IPS-18a (cell line): ENCODE results near the gene TMEM258.

Experiments used
- H3K27ac ChIP-seq: one replicate; pipeline ENCODE4 v1.5.1; 2013; ENCODE audit warnings: low read length
- H3K27me3 ChIP-seq: one replicate; pipeline ENCODE4 v1.6.1; 2013; ENCODE audit warnings: mild to moderate bottlenecking, low read length; ENCODE audit not compliant: control insufficient read depth, insufficient read depth
- H3K36me3 ChIP-seq: one replicate; pipeline ENCODE4 v1.6.1; 2013; ENCODE audit warnings: low read depth, low read length; ENCODE audit not compliant: control insufficient read depth
- H3K4me1 ChIP-seq: one replicate; pipeline ENCODE4 v1.6.1; 2013; ENCODE audit warnings: low read depth, low read length; ENCODE audit not compliant: control insufficient read depth
- H3K4me3 ChIP-seq: one replicate; pipeline ENCODE4 v1.5.1; 2013; ENCODE audit warnings: low read length
- H3K9ac ChIP-seq: one replicate; pipeline ENCODE4 v1.6.1; 2013; ENCODE audit warnings: mild to moderate bottlenecking, low read length, moderate library complexity
- H3K9me3 ChIP-seq: one replicate; pipeline ENCODE4 v1.6.1; 2013; ENCODE audit warnings: low read depth, low read length; ENCODE audit not compliant: control insufficient read depth

TMEM258 gene

GRCh38 chr11:61817471-61818202, 25.2 kb upstream of the TMEM258 start:
- Histone ChIP-seq H3K9ac (peak overlapping the region; percentile 96), H3K9me3 (no peaks in the 10 kb centered on the region), H3K4me3 (peak overlapping the region; percentile 93), H3K27me3 (no peaks in the 10 kb centered on the region), H3K27ac (peak overlapping the region; percentile 54), H3K36me3 (peaks cover 13% of the 10 kb centered on the region), H3K4me1 (peaks cover 15% of the 10 kb centered on the region)

- Histone ChIP-seq H3K4me1 (peaks cover 15% of the 10 kb centered on the region), H3K9ac (peak within 1 kb of the TSS; percentile 96), H3K27me3 (no peaks in the 10 kb centered on the region), H3K4me3 (peak within 1 kb of the TSS; percentile 93), H3K9me3 (no peaks in the 10 kb centered on the region), H3K36me3 (peaks cover 20% of the 10 kb centered on the region), H3K27ac (peak within 1 kb of the TSS; percentile 89)
These were observed 24.5 kb upstream of the TMEM258 start, which contains the start of gene FADS1 for GRCh38 chr11:61816736-61817455. FADS1 (minus strand) TSS chr11:61817003; CDS start chr11:61816929, 74 bp downstream.

GRCh38 chr11:61815790-61816735, 23.7 kb upstream of the TMEM258 start:
- Histone ChIP-seq H3K27ac (peak overlapping the region; percentile 89), H3K4me1 (peaks cover 15% of the 10 kb centered on the region), H3K9me3 (no peaks in the 10 kb centered on the region), H3K9ac (peak overlapping the region; percentile 96), H3K27me3 (no peaks in the 10 kb centered on the region), H3K4me3 (peak overlapping the region; percentile 93), H3K36me3 (peaks cover 23% of the 10 kb centered on the region)

GRCh38 chr11:61814958-61815789, 22.8 kb upstream of the TMEM258 start:
- Histone ChIP-seq H3K27ac (peak overlapping the region; percentile 94), H3K36me3 (peaks cover 32% of the 10 kb centered on the region)

GRCh38 chr11:61814247-61814957, 22.0 kb upstream of the TMEM258 start:
- peak overlapping the region; percentile 75 for H3K9ac ChIP-seq
- H3K36me3 ChIP-seq, result peaks cover 39% of the 10 kb centered on the region
- peaks cover 15% of the 10 kb centered on the region for H3K4me1 ChIP-seq
- peak overlapping the region; percentile 93 for H3K4me3 ChIP-seq
- H3K27me3 ChIP-seq, result no peaks in the 10 kb centered on the region
- peak overlapping the region; percentile 94 for H3K27ac ChIP-seq
- H3K9me3 ChIP-seq, result no peaks in the 10 kb centered on the region

More at GRCh38 chr11:61814958-61815789, 22.8 kb upstream of the TMEM258 start:
- Histone ChIP-seq H3K9me3 (no peaks in the 10 kb centered on the region), H3K9ac (peak overlapping the region; percentile 96), H3K4me1 (peaks cover 15% of the 10 kb centered on the region), H3K4me3 (peak overlapping the region; percentile 93), H3K27me3 (no peaks in the 10 kb centered on the region)

GRCh38 chr11:61812736-61813411, 20.5 kb upstream of the TMEM258 start:
- no peak overlapping the region for H3K4me3 ChIP-seq
- no peaks in the 10 kb centered on the region for H3K27me3 ChIP-seq
- peaks cover 52% of the 10 kb centered on the region for H3K36me3 ChIP-seq
- H3K9me3 ChIP-seq, result no peaks in the 10 kb centered on the region
- no peak overlapping the region for H3K9ac ChIP-seq
- H3K4me1 ChIP-seq, result peaks cover 11% of the 10 kb centered on the region
- H3K27ac ChIP-seq, result no peak overlapping the region

GRCh38 chr11:61811831-61812230, 19.4 kb upstream of the TMEM258 start:
- Histone ChIP-seq H3K36me3 (peaks cover 63% of the 10 kb centered on the region), H3K4me1 (peaks cover 4% of the 10 kb centered on the region), H3K27ac (no peak overlapping the region), H3K9ac (no peak overlapping the region), H3K9me3 (no peaks in the 10 kb centered on the region), H3K4me3 (no peak overlapping the region), H3K27me3 (no peaks in the 10 kb centered on the region)

- no peak overlapping the region for H3K27ac ChIP-seq
- no peak overlapping the region for H3K4me3 ChIP-seq
- no peak overlapping the region for H3K9ac ChIP-seq
- peaks cover 4% of the 10 kb centered on the region for H3K4me1 ChIP-seq
- no peaks in the 10 kb centered on the region for H3K27me3 ChIP-seq
- no peaks in the 10 kb centered on the region for H3K9me3 ChIP-seq
- peaks cover 71% of the 10 kb centered on the region for H3K36me3 ChIP-seq
These were observed 18.3 kb upstream of the TMEM258 start for GRCh38 chr11:61810671-61811175.

GRCh38 chr11:61806785-61807184, 14.4 kb upstream of the TMEM258 start:
- H3K36me3 ChIP-seq, result peaks cover 93% of the 10 kb centered on the region

More at GRCh38 chr11:61806785-61807184, 14.4 kb upstream of the TMEM258 start:
- H3K27me3 ChIP-seq, result no peaks in the 10 kb centered on the region
- H3K9me3 ChIP-seq, result no peaks in the 10 kb centered on the region
- H3K4me3 ChIP-seq, result no peak overlapping the region
- no peak overlapping the region for H3K27ac ChIP-seq
- no peak overlapping the region for H3K9ac ChIP-seq
- no peaks in the 10 kb centered on the region for H3K4me1 ChIP-seq
